Measurements from ENCODE around the gene PRR13. TPM values are rescaled to one million over a fixed set of nuclear protein-coding genes. Genes with fewer than 3 reads are reported as not detected.
"Not testable (repeated sequence)": the region's sequence is repeated elsewhere in the genome, so short reads cannot be mapped to it uniquely, and the experiment has no call there.

PRR13 gene
- total and polyA plus RNA-seq, 2 of the 8 experiments (the other 6 are each of a cell fraction or from before 2014, with no cell fraction given): 82.9 to 185 TPM

DNA sequence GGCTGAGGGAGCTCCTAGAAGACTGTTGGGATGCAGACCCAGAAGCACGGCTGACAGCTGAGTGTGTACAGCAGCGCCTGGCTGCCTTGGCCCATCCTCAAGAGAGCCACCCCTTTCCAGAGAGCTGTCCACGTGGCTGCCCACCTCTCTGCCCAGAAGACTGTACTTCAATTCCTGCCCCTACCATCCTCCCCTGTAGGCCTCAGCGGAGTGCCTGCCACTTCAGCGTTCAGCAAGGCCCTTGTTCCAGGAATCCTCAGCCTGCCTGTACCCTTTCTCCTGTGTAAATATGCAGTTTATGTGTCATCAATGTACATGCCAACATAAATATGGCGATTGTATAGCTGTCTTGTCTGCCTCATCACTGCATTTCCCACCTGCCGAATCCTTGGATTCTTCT lies 10.3 kb upstream of the PRR13 start (continued):
- TF ChIP-seq JUN (IDR thresholded peaks at IDR 0.05; ENCODE audit: low read depth, low read length) (no peak), NRF1 (IDR thresholded peaks at IDR 0.05; ENCODE audit: low read depth, low read length) (no peak)
- TF ChIP-seq, protein P1, sequence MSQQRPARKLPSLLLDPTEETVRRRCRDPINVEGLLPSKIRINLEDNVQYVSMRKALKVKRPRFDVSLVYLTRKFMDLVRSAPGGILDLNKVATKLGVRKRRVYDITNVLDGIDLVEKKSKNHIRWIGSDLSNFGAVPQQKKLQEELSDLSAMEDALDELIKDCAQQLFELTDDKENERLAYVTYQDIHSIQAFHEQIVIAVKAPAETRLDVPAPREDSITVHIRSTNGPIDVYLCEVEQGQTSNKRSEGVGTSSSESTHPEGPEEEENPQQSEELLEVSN (IDR thresholded peaks at IDR 0.05): no peak

DNA sequence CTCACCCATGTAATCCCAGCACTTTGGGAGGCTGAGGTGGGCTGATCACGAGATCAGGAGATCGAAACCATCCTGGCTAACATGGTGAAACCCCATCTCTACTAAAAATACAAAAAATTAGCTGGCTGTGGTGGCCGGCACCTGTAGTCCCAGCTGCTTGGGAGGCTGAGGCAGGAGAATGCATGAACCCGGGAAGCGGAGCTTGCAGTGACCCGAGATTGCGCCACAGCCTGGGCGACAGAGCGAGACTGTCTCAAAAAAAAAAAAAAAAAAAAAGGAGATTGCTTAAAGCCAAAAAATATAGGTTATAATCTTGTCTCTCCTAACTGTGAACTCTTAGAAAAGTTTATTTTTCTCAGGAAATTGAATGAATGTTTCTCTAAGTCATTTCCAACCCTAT lies 6.2 kb upstream of the PRR13 start:
- H2BK12ac ChIP-seq (ENCODE audit: low read depth, low read length); H4K20me1 ChIP-seq (replicated peaks in 1 of 2; ENCODE audit: control insufficient read depth in 1 of 2, insufficient read depth in 2 of 2, low read length in 2 of 2); H2BK120ac ChIP-seq (replicated peaks; ENCODE audit: low read depth, low read length); H3K23ac ChIP-seq (ENCODE audit: insufficient read length); H3K79me2 ChIP-seq (ENCODE audit: control insufficient read depth in 1 of 2, insufficient read depth in 2 of 2, low read length in 2 of 2); H3K23me2 ChIP-seq (ENCODE audit: low read depth, low read length); H2AK5ac ChIP-seq (ENCODE audit: low read depth, low read length); H2AFZ ChIP-seq (ENCODE audit: low read length); H4K91ac ChIP-seq (replicated peaks; ENCODE audit: insufficient read length, low read length); H3K4me3 ChIP-seq (ENCODE audit: extremely low read depth in 1 of 4, insufficient read depth in 2 of 4, low read depth in 3 of 4, low read length in 4 of 4); H2BK15ac ChIP-seq (ENCODE audit: low read length); H3K4me1 ChIP-seq (replicated peaks in 1 of 4; ENCODE audit: control insufficient read depth in 3 of 4, insufficient read depth in 4 of 4, low read length in 3 of 4); H3K9ac ChIP-seq (replicated peaks in 1 of 4; ENCODE audit: extremely low read depth in 1 of 4, low read depth in 3 of 4, low read length in 3 of 4); H3K4ac ChIP-seq (replicated peaks; ENCODE audit: insufficient read length, low read depth, low read length); H3K27me3 ChIP-seq (replicated peaks in 1 of 4; ENCODE audit: control insufficient read depth in 3 of 4, extremely low read depth in 1 of 4, insufficient read depth in 3 of 4, low read length in 3 of 4); H3K79me1 ChIP-seq (ENCODE audit: low read depth, low read length); H3K4me2 ChIP-seq (ENCODE audit: insufficient read depth in 1 of 2, low read depth in 2 of 2, low read length in 2 of 2); H3K9me3 ChIP-seq (ENCODE audit: insufficient read depth in 2 of 2, low read depth in 1 of 2, low read length in 1 of 2); H3K18ac ChIP-seq (ENCODE audit: extremely low read depth, low read length); H3K56ac ChIP-seq (replicated peaks; ENCODE audit: insufficient read length, low read depth, low read length); H3K14ac ChIP-seq (ENCODE audit: insufficient read length); H3K36me3 ChIP-seq (ENCODE audit: control insufficient read depth in 2 of 4, insufficient read depth in 4 of 4, low read length in 3 of 4); DNase-seq (ENCODE audit: low read depth in 1 of 2, low spot score in 2 of 2); H2BK5ac ChIP-seq (ENCODE audit: low read depth, low read length); H4K5ac ChIP-seq (ENCODE audit: insufficient read length, low read depth, low read length); FAIRE-seq; H2BK20ac ChIP-seq (ENCODE audit: low read length); H4K8ac ChIP-seq (ENCODE audit: extremely low read depth, insufficient read depth, low read length); H3K27ac ChIP-seq (ENCODE audit: low read depth, low read length): not testable (repeated sequence)
- WGBS, 2 experiments (ENCODE audit: extremely low coverage in 1 of 2, insufficient coverage in 1 of 2, insufficient read length in 1 of 2, insufficient replicate concordance in 2 of 2, low coverage in 1 of 2, low lambda C conversion rate in 2 of 2, missing lambda C conversion rate in 1 of 2): 92% methylated on average over 9 of the region's 9 CpGs; no CpG with 5 or more reads in 1 of the 2 experiments
- POLR2A ChIA-PET (ENCODE audit: partially characterized antibody): interaction anchor here (0.7 to 1.4 kb wide), 3 partner anchors 11 to 45 kb away, joined by 3 to 7 read pairs (median 4); partner anchors contain the start of gene AMHR2
- CTCF ChIA-PET (ENCODE audit: partially characterized antibody): interaction anchor here (1.5 kb wide), 1 partner anchor 14 kb away, joined by 5 read pairs; no protein-coding TSS in a partner anchor
